GM18909 (cell line): ENCODE measurements around the gene G2E3.
A peak's percentile ranks its signal among the peaks of the same experiment; 100 is the strongest.

ENCODE experiments used
- ATAC-seq: cut with Tn5 transposase; IDR thresholded peaks from one replicate; pipeline ENCODE4 v1.9.1; 2021; ENCODE audit warnings: mild to moderate bottlenecking; ENCODE audit not compliant: unreplicated experiment, poor library complexity

G2E3 gene

DNA sequence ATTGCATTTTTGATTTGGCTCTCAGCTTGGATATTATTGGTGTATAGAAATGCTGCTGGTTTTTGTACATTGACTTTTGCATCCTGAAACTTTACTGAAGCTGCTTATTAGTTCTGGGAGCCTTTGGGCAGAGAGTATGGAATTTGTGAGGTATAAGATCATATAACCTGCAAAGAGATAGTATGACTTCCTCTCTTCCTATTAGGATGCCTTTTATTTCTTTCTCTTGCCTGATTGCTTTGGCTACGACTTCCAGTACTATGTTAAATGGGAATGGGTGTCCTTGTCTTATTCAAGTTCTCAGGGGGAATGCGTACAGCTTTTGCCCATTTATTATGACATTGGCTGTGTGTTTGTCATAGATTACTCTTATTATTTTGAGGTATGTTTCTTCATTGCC, 86.6 kb downstream of the G2E3 start:
- no peak for ATAC-seq

DNA sequence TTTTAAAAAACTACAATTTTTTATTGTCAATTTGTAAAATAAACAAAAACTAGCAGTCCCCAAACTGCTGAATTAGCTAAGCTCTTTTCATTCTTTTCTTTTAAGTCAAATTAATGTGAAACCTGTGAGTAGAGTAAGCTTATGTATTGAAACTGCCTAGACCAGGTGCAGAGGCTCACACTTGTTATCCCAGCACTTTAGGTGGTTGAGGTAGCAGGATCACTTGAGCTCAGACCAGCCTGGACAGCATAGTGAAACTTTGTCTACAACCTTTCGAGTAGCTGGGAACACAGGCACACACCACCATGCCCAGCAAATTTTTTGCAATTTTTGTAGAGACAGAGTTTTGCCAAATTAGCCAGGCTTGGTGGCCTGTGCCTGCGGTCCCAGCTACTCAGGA, 89.5 kb downstream of the G2E3 start:
- ATAC-seq, result peak; percentile 52

DNA sequence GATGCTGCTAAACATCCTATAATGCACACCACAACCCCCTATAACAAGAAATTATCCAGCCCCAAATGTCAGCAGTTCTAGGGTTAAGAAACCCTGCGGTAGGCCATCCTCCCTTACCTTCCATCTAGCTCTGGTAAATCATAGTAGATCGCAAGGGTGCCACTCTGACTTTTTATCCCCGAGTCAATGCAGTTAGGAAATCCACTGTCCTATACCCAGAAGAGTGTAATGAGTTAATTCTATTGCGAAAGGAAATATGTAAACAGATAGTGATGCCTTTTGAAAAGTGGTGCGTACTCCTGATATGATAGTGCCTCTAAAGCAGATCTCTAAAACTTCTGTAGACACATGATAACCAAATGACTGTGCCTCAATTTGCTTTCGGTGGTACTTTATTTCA, 93.0 kb downstream of the G2E3 start:
- no peak for ATAC-seq

DNA sequence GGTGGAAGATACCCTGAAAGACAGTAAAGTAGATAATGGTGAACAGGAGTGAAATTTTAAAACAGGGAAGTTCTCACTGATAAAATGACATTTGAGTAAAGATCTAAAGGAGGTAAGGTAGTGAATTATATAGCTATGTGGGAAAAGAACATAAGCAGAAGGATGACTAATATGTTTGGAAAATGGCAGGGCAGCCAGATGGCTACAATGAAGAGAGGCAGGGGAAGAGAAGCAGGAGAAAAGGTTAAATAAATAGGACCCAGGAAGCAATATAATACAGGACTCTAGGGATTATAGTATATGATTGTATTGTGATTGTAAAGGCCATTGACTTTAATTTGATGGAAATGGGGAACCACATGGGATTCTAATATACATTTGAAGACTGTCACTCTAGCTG, 96.2 kb downstream of the G2E3 start:
- no peak for ATAC-seq

DNA sequence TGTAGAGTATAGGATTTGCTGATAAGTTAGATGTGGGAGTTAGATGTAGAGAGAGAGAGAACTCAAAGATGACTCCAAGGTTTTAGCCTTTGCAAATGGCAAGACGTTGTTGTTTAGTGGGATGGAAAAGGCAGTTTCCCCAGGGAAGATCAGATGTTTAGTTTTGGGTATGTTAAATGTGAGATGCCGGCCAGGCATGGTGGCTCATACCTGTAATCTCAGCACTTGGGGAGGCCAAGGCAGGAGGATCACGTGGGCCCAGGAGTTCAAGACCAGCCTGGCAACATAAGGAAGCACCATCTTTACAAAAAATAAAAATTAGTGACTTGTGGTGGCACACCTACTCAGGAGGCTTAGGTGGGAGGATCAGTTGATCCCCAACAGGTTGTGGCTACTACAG, 96.7 kb downstream of the G2E3 start:
- ATAC-seq, result no peak

DNA sequence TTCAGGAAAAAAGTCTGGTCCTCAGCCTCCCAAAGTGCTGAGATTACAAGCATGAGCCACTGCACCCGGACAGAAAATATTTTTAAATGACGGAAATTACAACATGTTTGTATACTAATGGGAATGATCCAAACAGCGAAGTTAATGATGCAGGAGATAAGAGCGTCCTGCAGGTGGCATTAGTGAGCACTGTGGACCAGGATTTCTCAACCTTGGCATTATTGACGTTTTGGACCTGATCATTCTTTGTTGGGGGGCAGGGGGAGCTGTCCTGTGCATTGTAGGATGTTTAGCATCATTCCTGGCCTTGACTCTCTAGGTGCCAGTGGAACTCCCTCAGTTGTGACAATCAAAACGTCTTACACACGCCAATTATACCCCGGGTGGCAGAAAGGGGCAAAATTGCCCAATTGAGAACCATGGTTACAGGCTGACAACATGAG, 97.3 kb downstream of the G2E3 start:
- ATAC-seq, result no peak

DNA sequence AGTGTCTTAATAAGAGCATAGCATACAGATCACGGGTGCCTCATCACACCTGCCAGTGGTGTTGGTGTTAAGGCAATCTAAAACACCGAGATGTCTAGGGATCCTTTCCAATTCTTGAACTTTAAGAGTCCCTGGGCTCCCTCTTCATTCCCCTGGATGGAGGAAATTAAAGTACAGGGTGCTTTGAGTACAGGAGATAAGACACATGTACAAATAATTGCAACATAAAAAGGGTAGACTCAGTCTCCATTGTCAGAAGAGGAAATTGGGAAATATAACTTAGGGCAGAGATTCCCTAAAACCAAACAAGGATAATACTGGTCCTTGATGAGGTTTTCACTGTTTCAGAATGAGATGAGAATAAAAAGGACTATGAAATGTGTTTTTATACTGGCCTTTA, 98.1 kb downstream of the G2E3 start:
- no peak for ATAC-seq

DNA sequence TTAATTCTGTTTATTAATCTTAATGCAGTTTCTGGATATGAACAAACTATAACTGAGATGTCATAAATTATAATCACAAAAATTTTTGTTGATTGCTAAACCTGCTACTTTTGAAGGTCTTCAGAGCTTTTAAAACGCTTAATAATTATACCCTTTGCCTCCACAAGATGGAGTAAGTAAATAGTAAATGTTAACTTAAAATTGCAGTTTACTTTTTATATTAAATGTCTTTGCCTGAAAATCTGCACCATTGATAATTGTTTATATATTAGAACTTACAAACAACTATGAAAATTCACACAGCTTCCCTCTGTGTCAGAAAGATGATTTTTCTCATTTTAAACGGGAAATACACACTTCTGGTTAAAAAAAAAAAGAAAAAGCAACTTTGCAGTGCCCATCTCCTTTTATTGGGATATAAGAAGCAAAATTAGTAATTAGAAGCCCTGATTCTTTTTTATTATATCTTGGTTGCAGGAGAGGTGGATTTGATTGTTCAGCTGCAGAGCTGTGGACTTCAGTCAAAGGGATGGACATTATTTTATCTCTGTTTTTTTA, 98.7 kb downstream of the G2E3 start:
- ATAC-seq, result no peak

DNA sequence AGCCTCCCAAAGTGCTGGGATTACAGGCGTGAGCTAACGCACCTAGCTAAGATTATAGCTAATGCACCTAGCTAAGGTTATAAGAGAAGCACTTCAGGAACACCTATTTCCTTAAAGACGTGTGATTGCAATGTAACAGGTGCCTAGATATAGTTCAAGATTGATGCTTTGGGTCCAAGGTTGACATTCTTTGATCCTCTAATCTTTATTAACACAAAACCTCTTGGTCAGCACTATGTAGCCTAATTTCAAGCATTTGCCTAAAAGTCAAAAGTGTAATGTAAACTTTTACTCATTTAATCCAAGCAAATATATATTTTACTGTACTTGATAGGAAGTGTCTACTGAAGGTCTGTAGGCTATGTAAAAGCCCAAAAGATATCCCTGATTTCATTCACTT, 99.7 kb downstream of the G2E3 start:
- ATAC-seq, result no peak

DNA sequence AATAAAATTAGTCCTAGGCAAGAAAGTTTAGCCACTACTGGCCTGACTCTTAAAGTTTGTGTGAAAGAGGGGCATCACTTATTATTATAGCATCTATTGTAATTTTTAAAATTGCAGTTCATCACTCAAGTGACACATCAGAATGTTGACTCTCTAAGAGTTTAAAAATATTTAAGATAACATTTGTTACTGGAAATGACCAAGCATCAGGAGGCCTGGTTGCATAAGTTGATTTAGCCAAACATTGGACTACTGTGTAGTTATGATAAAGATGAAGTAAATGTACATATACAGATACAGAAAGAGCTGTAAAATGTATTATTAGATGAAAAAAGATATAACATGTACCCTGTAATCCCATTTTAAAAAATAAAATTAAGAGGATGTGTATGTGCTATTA, 110.6 kb downstream of the G2E3 start:
- ATAC-seq, result no peak
